Fibroblast of the aortic adventitia (primary cell): ENCODE data around the gene OR7D2. TPM values are rescaled to one million over a fixed set of nuclear protein-coding genes. Genes with fewer than 3 reads are reported as not detected.

Experiments used
- DNase-seq: peaks from one replicate; pipeline ENCODE4 v3.0.0-alpha.2; 2010; ENCODE audit warnings: low read depth
- H3K4me3 ChIP-seq: 2 replicates; pipeline ENCODE4 v1.5.1; 2011; ENCODE audit warnings: low read depth, mild to moderate bottlenecking, control low read depth, low read length, moderate library complexity
- total RNA-seq: library from RNA; depleted of rRNA; stranded (reverse); fragments of >200 nt; gene quantifications from 2 replicates; pipeline ENCODE4 v1.2.3, GENCODE V29; 2012; ENCODE audit warnings: low replicate concordance
- TF ChIP-seq, protein P1 (sequence below): IDR thresholded peaks from 2 replicates; pipeline ENCODE4 v1.5.1; 2011; ENCODE audit warnings: mild to moderate bottlenecking, low read length, control low read depth, inconsistent platforms; ENCODE audit not compliant: insufficient read depth

OR7D2 gene
- total RNA-seq, 1 donor, result not detected

DNA sequence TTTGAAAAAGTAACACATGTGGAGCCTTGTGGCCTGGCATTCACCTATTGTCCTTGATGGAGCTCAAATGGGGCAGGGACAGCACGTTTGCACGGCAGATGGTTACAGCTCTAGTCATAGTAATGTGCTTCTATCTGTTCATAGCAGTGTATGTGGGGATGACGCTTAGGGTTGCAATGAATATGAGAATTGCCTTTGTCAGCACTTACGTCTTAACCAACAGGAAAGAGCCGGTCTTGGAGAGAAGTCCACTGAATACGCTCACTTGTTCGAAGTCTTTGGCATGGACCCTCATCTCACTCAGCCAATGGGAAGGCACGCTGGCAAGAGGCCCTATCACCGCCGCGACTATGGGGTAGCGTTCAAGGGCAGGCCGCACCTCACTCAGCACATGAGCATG is 18.9 kb upstream of the OR7D2 start:
- DNase-seq, result no peak
- TF ChIP-seq, protein P1, sequence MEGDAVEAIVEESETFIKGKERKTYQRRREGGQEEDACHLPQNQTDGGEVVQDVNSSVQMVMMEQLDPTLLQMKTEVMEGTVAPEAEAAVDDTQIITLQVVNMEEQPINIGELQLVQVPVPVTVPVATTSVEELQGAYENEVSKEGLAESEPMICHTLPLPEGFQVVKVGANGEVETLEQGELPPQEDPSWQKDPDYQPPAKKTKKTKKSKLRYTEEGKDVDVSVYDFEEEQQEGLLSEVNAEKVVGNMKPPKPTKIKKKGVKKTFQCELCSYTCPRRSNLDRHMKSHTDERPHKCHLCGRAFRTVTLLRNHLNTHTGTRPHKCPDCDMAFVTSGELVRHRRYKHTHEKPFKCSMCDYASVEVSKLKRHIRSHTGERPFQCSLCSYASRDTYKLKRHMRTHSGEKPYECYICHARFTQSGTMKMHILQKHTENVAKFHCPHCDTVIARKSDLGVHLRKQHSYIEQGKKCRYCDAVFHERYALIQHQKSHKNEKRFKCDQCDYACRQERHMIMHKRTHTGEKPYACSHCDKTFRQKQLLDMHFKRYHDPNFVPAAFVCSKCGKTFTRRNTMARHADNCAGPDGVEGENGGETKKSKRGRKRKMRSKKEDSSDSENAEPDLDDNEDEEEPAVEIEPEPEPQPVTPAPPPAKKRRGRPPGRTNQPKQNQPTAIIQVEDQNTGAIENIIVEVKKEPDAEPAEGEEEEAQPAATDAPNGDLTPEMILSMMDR, result no peak

DNA sequence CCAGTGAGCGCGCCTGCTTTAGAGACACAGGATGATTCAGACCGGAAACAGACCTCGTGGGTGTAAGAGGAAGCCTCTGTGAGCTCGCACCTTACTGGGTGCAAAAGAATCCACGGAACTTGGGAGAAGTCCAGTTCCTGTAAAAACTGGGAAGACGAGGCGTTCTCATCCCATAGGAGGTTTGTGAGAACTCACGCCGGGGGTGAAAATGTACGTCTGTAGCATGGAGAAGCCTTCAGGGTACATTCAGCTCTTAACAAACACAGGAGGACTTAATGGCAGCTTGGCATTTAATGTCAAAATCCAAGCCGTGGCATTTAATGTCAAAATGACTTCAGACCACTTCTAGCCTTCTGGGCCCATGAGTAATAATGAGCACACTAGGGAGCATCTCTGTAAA is 17.4 kb upstream of the OR7D2 start:
- DNase-seq, result no peak
- TF ChIP-seq, protein P1, result no peak
- H3K4me3 ChIP-seq, result no peak overlapping the region

More for the DNA sequence above, 18.9 kb upstream of the OR7D2 start:
- H3K4me3 ChIP-seq, result no peak overlapping the region

DNA sequence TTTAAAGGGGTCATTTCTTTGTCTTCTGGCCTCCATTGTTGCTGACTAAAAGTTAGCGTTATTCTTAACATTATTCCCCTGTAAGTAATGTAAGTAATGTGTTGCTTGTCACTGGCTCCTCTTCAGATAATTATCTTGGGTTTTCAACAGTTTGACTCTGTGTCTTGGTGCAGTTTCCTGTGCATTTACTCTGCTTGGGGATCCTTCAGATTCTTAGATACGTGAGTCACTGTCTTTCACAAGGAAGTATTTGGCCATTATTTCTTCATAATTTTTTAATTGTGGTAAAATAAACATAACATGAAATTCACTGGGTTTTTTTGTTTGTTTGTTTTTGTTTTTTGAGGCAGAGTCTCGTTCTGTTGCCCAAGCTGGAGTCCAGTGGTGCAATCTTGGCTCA is 13.5 kb upstream of the OR7D2 start:
- H3K4me3 ChIP-seq, result no peak overlapping the region
- no peak for DNase-seq
- TF ChIP-seq, protein P1, result no peak

DNA sequence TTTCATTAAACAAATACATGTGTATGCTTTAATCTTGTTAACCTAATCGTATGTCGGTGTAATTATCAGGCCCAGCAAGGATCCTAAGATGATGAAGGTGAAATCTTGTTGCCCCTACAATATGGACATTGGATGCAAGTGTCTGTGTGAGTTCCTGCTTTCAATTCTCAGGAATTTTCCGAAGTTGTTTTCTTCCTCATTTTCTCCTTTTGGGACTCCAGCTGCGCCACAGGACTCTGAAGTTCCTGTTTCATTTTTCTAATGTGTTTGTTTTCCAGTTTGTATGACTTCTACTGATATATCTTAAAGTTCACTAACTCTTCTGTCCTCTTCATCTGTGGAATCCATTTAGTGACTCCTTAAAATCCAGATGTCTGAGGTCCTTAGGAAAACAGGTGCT is 11.9 kb upstream of the OR7D2 start:
- no peak overlapping the region for H3K4me3 ChIP-seq
- DNase-seq, result no peak
- TF ChIP-seq, protein P1, result no peak

DNA sequence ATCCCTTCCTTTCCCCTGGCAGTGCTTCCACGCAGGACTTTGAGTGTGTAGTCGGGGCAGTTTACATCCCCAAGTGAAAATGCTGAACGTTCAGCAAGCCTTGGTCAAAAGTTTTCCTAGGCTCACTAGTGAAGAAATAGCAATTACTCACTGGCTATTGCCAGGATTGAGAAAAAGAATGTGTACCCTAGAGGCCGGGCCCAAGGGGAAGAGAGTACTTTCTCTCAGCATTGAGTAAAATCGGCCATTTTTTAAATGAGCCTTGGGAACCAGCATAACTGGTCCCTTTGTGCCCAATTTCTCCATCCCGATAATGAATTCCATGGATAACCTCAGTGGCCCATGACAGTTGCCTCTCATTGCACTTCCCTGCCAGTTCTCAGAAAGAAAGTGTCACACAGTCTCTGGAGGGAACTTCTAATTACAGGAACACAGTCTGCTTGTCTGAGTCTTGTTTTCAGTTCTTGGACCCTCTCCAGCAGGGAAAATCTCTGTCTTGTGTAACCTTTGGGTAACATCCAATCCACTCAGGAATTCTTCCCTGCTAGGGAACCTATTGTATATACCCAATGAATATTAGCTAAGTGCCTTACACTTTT is 7.3 kb upstream of the OR7D2 start:
- TF ChIP-seq, protein P1, result no peak
- DNase-seq, result peak; percentile 1

DNA sequence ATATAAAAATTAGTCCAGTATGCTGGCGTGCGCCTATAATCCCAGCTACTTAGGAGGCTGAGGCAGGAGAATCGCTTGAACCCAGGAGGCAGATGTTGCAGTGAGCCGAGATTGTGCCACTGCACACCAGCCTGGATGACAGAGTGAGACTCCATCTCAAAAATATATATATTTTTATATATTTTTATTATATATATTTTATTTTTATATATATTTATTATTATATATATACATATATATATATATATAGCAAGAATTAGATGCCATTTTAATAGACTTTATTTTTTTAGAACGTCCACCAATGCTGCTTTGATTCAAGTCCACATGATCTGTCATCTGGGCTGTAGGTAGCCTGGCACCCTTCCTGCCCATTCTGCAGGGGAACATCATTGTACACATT is 3.5 kb upstream of the OR7D2 start:
- TF ChIP-seq, protein P1, result no peak
- no peak overlapping the region for H3K4me3 ChIP-seq
- no peak for DNase-seq

More for the DNA sequence above, 7.3 kb upstream of the OR7D2 start:
- H3K4me3 ChIP-seq, result no peak overlapping the region

DNA sequence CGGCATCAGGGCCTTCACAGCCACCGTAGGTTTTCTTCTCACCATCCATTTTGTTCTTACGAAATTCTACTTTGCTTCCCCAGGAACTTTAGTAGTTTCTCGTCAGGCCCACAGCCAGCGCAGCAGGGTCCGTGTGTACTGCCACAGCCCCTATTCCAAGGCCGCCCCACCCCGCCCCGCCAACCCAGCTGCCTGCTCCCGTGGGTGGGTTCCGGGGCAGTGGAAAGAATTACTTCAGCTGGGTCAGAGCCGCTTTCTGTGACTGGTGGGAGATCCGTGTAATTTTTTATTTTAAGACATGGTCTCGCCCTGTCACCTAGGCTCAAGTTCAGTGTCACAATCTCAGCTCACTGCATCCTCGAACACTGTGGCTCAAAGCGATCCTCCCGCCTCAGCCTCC is 4.2 kb downstream of the OR7D2 start:
- H3K4me3 ChIP-seq, result no peak overlapping the region
- TF ChIP-seq, protein P1, result no peak
- no peak for DNase-seq
